ENCODE results near the gene KCNH8. TPM values are rescaled to one million over a fixed set of nuclear protein-coding genes. Genes with fewer than 3 reads are reported as not detected.

The KCNH8 gene
- total and polyA plus RNA-seq, 10 of the 15 experiments (the other 5 are each of a cell fraction or from before 2014, with no cell fraction given) = under 0.01 to 0.18 (median 0.07) TPM; not detected in 2

- Histone ChIP-seq H3K9ac (ENCODE audit: control insufficient read depth, insufficient read depth, low read length) (no peak overlapping the region), H3K36me3 (ENCODE audit: control insufficient read depth in 2 of 2, insufficient read depth in 2 of 2, low read length in 1 of 2) (no peaks in the 10 kb centered on the region), H3K9me3 (replicated peaks; ENCODE audit: control insufficient read depth, insufficient read depth, low read length) (no peaks in the 10 kb centered on the region), H3K27me3 (replicated peaks in 1 of 2; ENCODE audit: control insufficient read depth in 2 of 2, insufficient read depth in 2 of 2, low read length in 1 of 2) (no peaks in the 10 kb centered on the region), H2AFZ (ENCODE audit: control insufficient read depth, low read depth, low read length) (no peak overlapping the region; the same call in 1 of the 2 replicates), H3K4me3 (no peak overlapping the region), H3K27ac (ENCODE audit: control insufficient read depth, insufficient read depth) (no peak overlapping the region), H3K79me2 (ENCODE audit: control insufficient read depth, insufficient read depth, low read length) (no peaks in the 10 kb centered on the region), H3K4me2 (ENCODE audit: control insufficient read depth, insufficient read depth) (no peak overlapping the region), H4K20me1 (ENCODE audit: control insufficient read depth, insufficient read depth) (no peaks in the 10 kb centered on the region), H3K4me1 (ENCODE audit: control insufficient read depth, insufficient read depth, low read length) (no peaks in the 10 kb centered on the region)
- intact Hi-C loops (cut with micrococcal nuclease; ENCODE audit: unreplicated experiment) = no loop called here
- DNase-seq (ENCODE audit: low read depth, low spot score) (no peak), ATAC-seq (no peak), FAIRE-seq (no peak)
- 0% methylated on average over 1 of the region's 1 CpG for WGBS (ENCODE audit: insufficient coverage, insufficient replicate concordance, low lambda C conversion rate, missing lambda C conversion rate)
- in situ Hi-C loops (cut with MboI) = no loop called here
- CTCF ChIA-PET = interaction anchor here (1.2 kb wide), 1 partner anchor 183 kb away, joined by 3 read pairs; no protein-coding TSS in a partner anchor
- RAD21 ChIA-PET (ENCODE audit: unreplicated experiment) = no interaction called here
- POLR2A ChIA-PET = no interaction called here
- SMC1A ChIA-PET (ENCODE audit: uncharacterized antibody, unreplicated experiment) = interaction anchor here (0.8 kb wide), 1 partner anchor 11 kb away, joined by 3 read pairs; no protein-coding TSS in a partner anchor
- TF ChIP-seq GABPA (IDR thresholded peaks at IDR 0.05; ENCODE audit: low read depth) = no peak
- no TSS peak for BruUV-seq (replicated peaks)
Observed at GRCh38 chr3:19531426-19531825, 383.1 kb downstream of the KCNH8 start.

GRCh38 chr3:19539518-19540392 is 391.4 kb downstream of the KCNH8 start:
- WGBS (ENCODE audit: insufficient coverage, insufficient replicate concordance, low lambda C conversion rate, missing lambda C conversion rate) = 4% methylated on average over 2 of the region's 2 CpGs
- Histone ChIP-seq H3K4me3 (peak overlapping the region; percentile 33; the same call in 1 of the 2 replicates), H2AFZ (ENCODE audit: control insufficient read depth, low read depth, low read length) (peak overlapping the region; percentile 83), H3K4me2 (ENCODE audit: control insufficient read depth, insufficient read depth) (peak overlapping the region; percentile 88), H3K79me2 (ENCODE audit: control insufficient read depth, insufficient read depth, low read length) (no peaks in the 10 kb centered on the region), H3K27me3 (replicated peaks in 1 of 2; ENCODE audit: control insufficient read depth in 2 of 2, insufficient read depth in 2 of 2, low read length in 1 of 2) (no peaks in the 10 kb centered on the region), H3K9me3 (replicated peaks; ENCODE audit: control insufficient read depth, insufficient read depth, low read length) (no peaks in the 10 kb centered on the region), H3K4me1 (ENCODE audit: control insufficient read depth, insufficient read depth, low read length) (peaks cover 46% of the 10 kb centered on the region), H4K20me1 (ENCODE audit: control insufficient read depth, insufficient read depth) (no peaks in the 10 kb centered on the region), H3K27ac (ENCODE audit: control insufficient read depth, insufficient read depth) (peak overlapping the region; percentile 79), H3K36me3 (ENCODE audit: control insufficient read depth in 2 of 2, insufficient read depth in 2 of 2, low read length in 1 of 2) (no peaks in the 10 kb centered on the region), H3K9ac (ENCODE audit: control insufficient read depth, insufficient read depth, low read length) (peak overlapping the region; percentile 35)
- BruUV-seq (replicated peaks) = no TSS peak
- intact Hi-C loops (cut with micrococcal nuclease; ENCODE audit: unreplicated experiment) = loop anchor here (5.0 kb wide), 3 partner anchors 177 to 692 kb away; no protein-coding TSS in a partner anchor
- RAD21 ChIA-PET (ENCODE audit: unreplicated experiment) = interaction anchor here (0.7 to 3.5 kb wide), 5 partner anchors 177 to 326 kb away, joined by 3 to 25 read pairs (median 6); no protein-coding TSS in a partner anchor
- POLR2A ChIA-PET = no interaction called here
- CTCF ChIA-PET = interaction anchor here (1.4 to 4.0 kb wide), 5 partner anchors 9 to 475 kb away, joined by 3 to 51 read pairs (median 3); no protein-coding TSS in a partner anchor
- ATAC-seq (peak; percentile 78), FAIRE-seq (no peak), DNase-seq (ENCODE audit: low read depth, low spot score) (peak; percentile 47)
- in situ Hi-C loops (cut with MboI) = loop anchor here (5.0 to 10.0 kb wide), 2 partner anchors 192 to 325 kb away; no protein-coding TSS in a partner anchor
- SMC1A ChIA-PET (ENCODE audit: uncharacterized antibody, unreplicated experiment) = interaction anchor here (0.5 to 3.7 kb wide), 8 partner anchors 13 to 791 kb away, joined by 3 to 11 read pairs (median 5); no protein-coding TSS in a partner anchor
- TF ChIP-seq ZNF24 (IDR thresholded peaks at IDR 0.05) (0 out of 2 replicates have a peak, but pooled peaks have one; percentile 51), CTCF (IDR thresholded peaks at IDR 0.05 in 2 of 3, conservative IDR thresholded peaks at IDR 0.05 in 1 of 3; ENCODE audit: control insufficient read depth in 2 of 3, extremely low read depth in 1 of 3, insufficient read depth in 1 of 3, low read depth in 3 of 3, low read length in 3 of 3) (no peak), ZNF622 (IDR thresholded peaks at IDR 0.05) (no peak), FOXK2 (IDR thresholded peaks at IDR 0.05) (no peak), STAT3 (IDR thresholded peaks at IDR 0.05; ENCODE audit: low read depth, low read length) (no peak), PBX3 (IDR thresholded peaks at IDR 0.05; ENCODE audit: insufficient replicate concordance, low read depth, low read length) (no peak), MAX (IDR thresholded peaks at IDR 0.05; ENCODE audit: low read depth, low read length) (no peak), YY1 (IDR thresholded peaks at IDR 0.05; ENCODE audit: low read depth, low read length) (0 out of 2 replicates have a peak, but pooled peaks have one; percentile 10), HCFC1 (IDR thresholded peaks at IDR 0.05; ENCODE audit: low read length) (no peak), IKZF1 (conservative IDR thresholded peaks at IDR 0.05) (no peak; the same call in 1 of the 2 replicates), DPF2 (IDR thresholded peaks at IDR 0.05) (peak; percentile 68; the same call in 1 of the 2 replicates)
